GM15510 (cell line): ENCODE data around the gene USPL1.

Experiments
- POLR2A ChIP-seq: IDR thresholded peaks from 3 replicates; pipeline ENCODE4 v1.6.1; 2011; ENCODE audit warnings: borderline replicate concordance; ENCODE audit not compliant: insufficient read length; ENCODE audit errors: extremely low read depth

Gene USPL1

DNA sequence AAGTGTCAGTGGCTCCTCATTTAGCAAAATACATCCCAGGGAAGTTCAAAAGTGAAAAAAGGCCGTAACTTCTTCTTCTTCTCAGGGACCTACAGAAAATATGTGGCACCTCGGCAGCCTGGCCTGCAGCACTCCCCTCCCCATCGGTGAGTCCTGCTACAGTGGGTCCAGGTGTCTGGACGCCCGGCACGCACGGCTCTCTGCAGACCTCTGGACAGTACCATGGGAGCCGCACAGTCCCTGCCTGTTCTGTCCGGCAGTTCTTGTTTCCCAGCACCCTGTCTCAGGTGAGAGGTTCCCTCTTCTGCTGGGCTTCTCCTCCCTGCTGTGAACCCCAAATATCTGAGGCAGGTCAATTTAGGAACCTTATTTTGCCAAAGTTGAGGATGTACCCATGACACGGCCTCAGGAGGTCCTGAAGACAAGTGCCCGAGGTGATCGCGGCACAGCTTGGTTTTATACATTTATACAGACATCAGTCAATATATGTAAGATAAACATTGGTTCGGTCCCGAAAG is 80.8 kb downstream of the USPL1 start:
- TF ChIP-seq POLR2A: no peak

DNA sequence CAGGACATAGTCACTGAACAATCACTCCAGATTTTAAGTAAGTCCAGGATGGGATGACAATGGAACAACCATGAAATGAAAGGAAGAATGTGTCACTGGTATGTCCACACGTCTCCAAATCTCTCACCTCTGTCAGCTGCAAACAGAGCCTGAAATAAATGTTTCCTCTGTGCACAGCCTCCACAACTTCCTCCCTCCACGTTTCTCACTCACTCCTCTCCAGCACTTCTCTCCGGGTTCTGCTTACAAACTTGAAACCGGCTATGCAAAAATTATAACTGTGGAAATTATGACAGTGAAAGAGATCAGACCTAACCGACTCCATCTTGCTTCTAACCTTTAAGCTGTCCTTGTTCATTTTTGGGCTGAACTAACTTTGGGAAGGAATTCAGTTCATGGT is 82.6 kb downstream of the USPL1 start:
- no peak for TF ChIP-seq POLR2A

DNA sequence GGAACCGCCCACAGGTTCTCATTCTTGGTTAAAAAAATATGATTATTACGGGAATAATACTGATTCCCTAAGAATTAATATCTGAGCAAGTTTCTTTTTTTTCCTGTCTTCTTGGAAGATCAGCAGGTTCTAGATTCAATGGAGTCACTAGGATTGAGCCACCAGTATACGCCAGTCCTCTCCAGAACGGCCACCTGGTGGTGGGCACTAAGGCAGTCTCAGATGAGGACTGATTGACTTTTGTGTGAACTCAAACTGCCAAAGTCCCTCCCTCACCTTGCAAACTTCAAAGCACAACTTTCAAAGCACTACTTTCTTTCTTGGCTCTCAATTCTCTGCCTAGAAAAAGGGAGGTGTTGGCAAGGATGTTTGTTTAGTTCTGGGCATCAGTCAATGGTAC is 84.3 kb downstream of the USPL1 start:
- TF ChIP-seq POLR2A: no peak

DNA sequence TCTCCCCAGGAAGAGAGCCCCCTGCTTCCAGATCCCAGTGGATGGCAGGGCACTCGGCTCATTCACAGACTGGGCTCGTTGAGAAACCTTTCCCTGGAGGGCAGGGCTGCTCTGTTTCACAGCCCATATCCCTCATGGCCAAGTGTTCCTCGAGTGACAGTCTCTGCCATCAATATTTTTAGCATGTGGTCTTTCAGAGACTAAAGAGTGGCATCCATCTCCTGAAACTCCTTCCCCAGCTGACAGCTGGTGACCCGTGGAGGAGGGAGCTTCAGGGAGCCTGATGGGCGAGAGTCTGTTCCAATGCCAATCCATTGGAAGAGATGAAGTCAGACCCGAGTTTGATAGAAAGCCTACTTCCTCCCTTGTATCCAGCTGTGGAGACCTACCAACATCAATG is 86.9 kb downstream of the USPL1 start:
- no peak for TF ChIP-seq POLR2A

DNA sequence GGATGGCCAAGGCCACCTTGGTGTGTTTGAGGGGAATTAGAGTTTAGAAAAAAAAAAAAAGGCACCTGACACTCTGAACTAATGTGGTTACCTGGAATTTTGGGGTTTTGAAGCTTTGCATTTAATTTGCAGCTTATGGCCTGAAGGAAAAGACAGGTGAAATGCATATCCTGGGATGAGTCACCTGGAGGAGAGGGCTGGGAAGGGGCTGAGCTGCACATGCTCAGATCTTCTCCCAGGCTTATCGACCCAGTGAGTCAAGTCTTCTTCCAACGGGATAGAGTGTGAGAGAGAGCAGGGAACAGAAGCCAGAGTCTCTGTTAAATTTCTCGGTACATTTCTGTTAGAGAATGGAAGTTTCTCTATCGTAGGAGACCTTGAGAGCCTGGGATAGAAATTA is 88.0 kb downstream of the USPL1 start:
- TF ChIP-seq POLR2A: no peak

DNA sequence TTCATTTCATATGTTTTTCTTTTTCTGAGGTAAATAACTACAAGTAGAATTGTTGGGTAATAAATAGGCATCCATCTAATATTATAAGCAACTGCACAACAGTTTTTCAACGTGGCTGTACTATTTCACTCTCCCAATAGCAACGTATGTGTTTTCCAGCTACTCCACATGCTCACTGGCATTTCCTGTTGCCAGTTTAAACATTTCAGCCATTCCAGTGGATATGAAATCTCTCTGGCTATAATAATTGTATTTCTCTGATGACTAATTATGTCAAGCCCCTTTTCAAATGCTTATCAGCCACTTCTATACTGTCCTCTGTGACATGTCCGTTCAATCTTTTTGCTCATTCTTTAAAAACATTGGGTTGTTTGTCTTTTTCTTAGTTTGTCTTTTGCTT is 90.8 kb downstream of the USPL1 start:
- no peak for TF ChIP-seq POLR2A
